Activated CD4-positive, alpha-beta T cell treated with anti-CD3 and anti-CD28 coated beads, Interleukin-2, Interleukin-4, amounts not matched to agents 100 ng/mL and 50 ng/mL, durations not matched to agents 16 hours and 8 hours (primary cell): Measurements from ENCODE around the gene CHD8.
"Not testable (repeated sequence)": the region's sequence is repeated elsewhere in the genome, so short reads cannot be mapped to it uniquely, and the experiment has no call there.

Experiments
- DNase-seq: peaks from one replicate; pipeline ENCODE4 v3.0.0-alpha.2; 2020; ENCODE audit warnings: low spot score

The CHD8 gene

GRCh38 chr14:21372814-21373213 is 83.1 kb downstream of the CHD8 start:
- DNase-seq: not testable (repeated sequence)

DNA sequence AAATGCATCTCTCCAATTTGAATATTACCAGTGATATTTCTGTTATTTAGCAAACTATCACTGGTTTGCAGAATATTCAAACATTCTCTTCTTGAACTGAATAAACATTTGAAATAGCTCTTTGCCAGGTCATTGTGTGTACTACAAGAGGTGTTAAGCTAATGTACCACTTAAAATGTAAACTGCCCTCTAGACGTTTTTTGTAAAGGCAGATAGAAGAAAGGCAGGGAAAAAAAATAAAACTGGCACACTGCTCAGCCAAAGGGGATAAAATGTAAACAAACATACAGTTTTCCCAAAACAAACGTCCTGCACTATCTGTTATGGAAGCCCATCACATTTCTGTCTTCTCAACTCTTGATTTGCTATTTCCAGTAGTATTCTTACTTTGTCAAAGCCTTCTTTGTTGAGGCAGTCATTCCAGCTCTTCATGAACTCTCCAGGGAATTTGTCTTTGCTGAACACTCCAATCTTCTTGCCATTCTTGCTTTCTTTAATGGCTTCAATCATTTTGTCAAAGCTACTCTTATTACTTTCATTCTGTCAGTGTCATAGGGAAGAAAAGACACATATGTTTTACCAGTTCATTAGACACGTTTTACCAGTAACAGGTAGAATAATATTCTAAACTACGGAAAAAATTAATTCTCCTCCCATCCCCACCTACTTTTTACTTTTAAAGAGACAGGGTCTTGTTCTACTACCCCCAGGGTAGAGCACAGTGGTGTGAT is 85.8 kb downstream of the CHD8 start:
- DNase-seq: no peak

- no peak for DNase-seq
Measured at GRCh38 chr14:21367582-21368144, 88.3 kb downstream of the CHD8 start.

DNA sequence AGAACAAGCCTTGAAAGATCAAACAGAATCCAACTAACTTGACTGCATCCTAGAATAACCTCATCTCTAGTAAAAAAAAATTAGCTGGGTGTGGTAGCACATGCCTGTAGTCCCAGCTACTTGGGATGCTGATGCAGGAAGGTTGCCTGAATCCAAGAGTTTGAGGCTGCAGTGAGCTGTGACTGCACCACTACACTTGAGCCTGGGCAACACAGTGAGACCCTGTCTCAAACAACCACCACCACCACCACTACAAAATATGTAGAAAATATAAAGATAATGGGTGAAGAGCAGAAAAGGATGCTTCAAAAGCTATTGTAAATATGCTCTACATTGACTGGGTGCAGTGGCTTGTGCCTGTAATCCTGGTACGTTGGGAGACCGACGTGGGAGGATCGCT is 99.4 kb downstream of the CHD8 start:
- DNase-seq: no peak

GRCh38 chr14:21352587-21352986 is 103.3 kb downstream of the CHD8 start:
- DNase-seq: no peak

DNA sequence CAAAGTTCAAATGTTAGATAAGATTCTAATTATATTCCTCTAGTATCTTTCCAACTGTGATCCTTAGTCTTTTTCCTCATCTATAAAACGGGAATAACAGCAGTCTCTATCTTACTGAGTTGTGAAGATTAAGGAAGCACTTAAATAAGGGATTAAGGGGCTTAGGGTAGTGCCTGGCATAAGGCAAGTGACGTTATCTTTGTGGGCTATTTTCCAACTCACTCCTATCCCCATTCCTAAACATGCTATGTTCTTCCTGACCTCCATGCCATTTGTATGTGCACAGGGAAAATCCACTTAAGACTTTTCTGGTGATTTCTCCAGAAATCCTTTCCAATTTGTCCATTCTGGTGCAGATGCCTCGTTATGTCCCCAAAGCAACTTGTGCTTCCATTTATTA is 105.4 kb downstream of the CHD8 start:
- no peak for DNase-seq

GRCh38 chr14:21347201-21347600 is 108.7 kb downstream of the CHD8 start:
- no peak for DNase-seq

DNA sequence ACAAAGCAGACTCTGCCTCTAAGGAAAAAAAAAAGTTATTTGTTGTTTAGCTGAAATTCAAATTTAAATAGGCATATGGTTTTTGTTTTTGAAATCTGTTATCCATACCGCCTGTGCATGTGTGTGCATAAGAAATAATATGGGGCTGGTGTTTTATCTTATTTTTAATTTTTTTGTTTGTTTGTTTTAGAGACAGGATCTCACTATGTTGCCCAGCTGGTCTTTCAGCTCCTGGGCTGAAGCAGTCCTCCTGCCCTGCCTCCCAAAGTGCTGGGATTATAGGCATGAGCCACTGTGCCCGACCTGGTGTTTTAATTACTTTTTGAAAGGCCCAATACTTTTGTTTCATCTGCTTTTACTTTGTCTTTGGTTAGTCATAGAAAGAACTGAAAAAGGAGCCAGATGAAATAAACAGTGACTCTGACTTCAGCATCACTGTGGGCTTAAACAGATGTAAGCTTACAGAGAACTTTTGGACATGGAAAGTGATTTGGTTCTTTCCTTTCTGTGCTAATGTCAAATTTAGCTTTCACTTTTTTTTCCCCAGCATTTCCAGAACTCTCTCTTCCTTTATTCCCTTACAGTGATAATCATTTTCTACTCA is 109.3 kb downstream of the CHD8 start:
- no peak for DNase-seq

GRCh38 chr14:21343035-21343794 is 112.7 kb downstream of the CHD8 start:
- DNase-seq: no peak
